ENCODE data around the gene QTRT2. TPM values are rescaled to one million over a fixed set of nuclear protein-coding genes. Genes with fewer than 3 reads are reported as not detected.

The QTRT2 gene
- total RNA-seq, 4 donors from 2014 or later, result 7.2 to 18.3 (median 14.7) TPM

GRCh38 chr3:114020907-114021306 lies 35.6 kb upstream of the QTRT2 start:
- H3K36me3 ChIP-seq, result no peaks in the 10 kb centered on the region
- no peak overlapping the region for H3K4me3 ChIP-seq
- in situ Hi-C loops (cut with MboI; ENCODE audit: low pct_ligation_motif_present in 1 of 4, low pct_unique_long_range_greater_than_20kb in 1 of 4, low sequenced_read_pairs in 3 of 4) (no loop called here), intact Hi-C loops (cut with DNase I; ENCODE audit: low total_unique reads) (no loop called here)
- DNase-seq, result no peak
- WGBS, 2 donors (ENCODE audit: low coverage in 1 of 2), result 84 to 86% methylated on average over 2 of the region's 2 CpGs
- no peaks in the 10 kb centered on the region for H3K27me3 ChIP-seq
- no peaks in the 10 kb centered on the region for H3K9me3 ChIP-seq
- no peaks in the 10 kb centered on the region for H3K4me1 ChIP-seq
- no peak overlapping the region for H3K27ac ChIP-seq
- TF ChIP-seq EP300 (IDR thresholded peaks at IDR 0.05; ENCODE audit: low read depth) (no peak), POLR2A (IDR thresholded peaks at IDR 0.05) (no peak), POLR2AphosphoS5 (IDR thresholded peaks at IDR 0.05) (no peak), CTCF (IDR thresholded peaks at IDR 0.05) (no peak)

- no peaks in the 10 kb centered on the region for H3K9me3 ChIP-seq
- intact Hi-C loops (cut with DNase I; ENCODE audit: low total_unique reads), result no loop called here
- no peak overlapping the region for H3K4me3 ChIP-seq
- no peaks in the 10 kb centered on the region for H3K4me1 ChIP-seq
- no peaks in the 10 kb centered on the region for H3K36me3 ChIP-seq
- no peak overlapping the region for H3K27ac ChIP-seq
- H3K27me3 ChIP-seq, result no peaks in the 10 kb centered on the region
- TF ChIP-seq EP300 (IDR thresholded peaks at IDR 0.05; ENCODE audit: low read depth), result no peak
- TF ChIP-seq POLR2A (IDR thresholded peaks at IDR 0.05), result no peak
- TF ChIP-seq POLR2AphosphoS5 (IDR thresholded peaks at IDR 0.05), result no peak
- TF ChIP-seq CTCF (IDR thresholded peaks at IDR 0.05), result no peak
- DNase-seq, result no peak
- 72 to 81% methylated on average over 4 of the region's 4 CpGs for WGBS, 2 donors (ENCODE audit: low coverage in 1 of 2)
- in situ Hi-C loops (cut with MboI; ENCODE audit: low pct_ligation_motif_present in 1 of 4, low pct_unique_long_range_greater_than_20kb in 1 of 4, low sequenced_read_pairs in 3 of 4), result no loop called here
Measured at GRCh38 chr3:114022145-114022802, 34.3 kb upstream of the QTRT2 start.

GRCh38 chr3:114025451-114025850 lies 31.1 kb upstream of the QTRT2 start:
- TF ChIP-seq CTCF (IDR thresholded peaks at IDR 0.05), result no peak
- TF ChIP-seq POLR2AphosphoS5 (IDR thresholded peaks at IDR 0.05), result no peak
- no peak for TF ChIP-seq EP300 (IDR thresholded peaks at IDR 0.05; ENCODE audit: low read depth)
- TF ChIP-seq POLR2A (IDR thresholded peaks at IDR 0.05), result no peak
- in situ Hi-C loops (cut with MboI; ENCODE audit: low pct_ligation_motif_present in 1 of 4, low pct_unique_long_range_greater_than_20kb in 1 of 4, low sequenced_read_pairs in 3 of 4) (no loop called here), intact Hi-C loops (cut with DNase I; ENCODE audit: low total_unique reads) (no loop called here)
- H3K9me3 ChIP-seq, result no peaks in the 10 kb centered on the region
- no peaks in the 10 kb centered on the region for H3K4me1 ChIP-seq
- no peak for DNase-seq
- H3K36me3 ChIP-seq, result no peaks in the 10 kb centered on the region
- no peak overlapping the region for H3K27ac ChIP-seq
- no peak overlapping the region for H3K4me3 ChIP-seq
- H3K27me3 ChIP-seq, result no peaks in the 10 kb centered on the region
- 83 to 93% methylated on average over 1 to 2 of the region's 2 CpGs for WGBS, 2 donors (ENCODE audit: low coverage in 1 of 2)

- no peaks in the 10 kb centered on the region for H3K4me1 ChIP-seq
- H3K27ac ChIP-seq, result no peak overlapping the region
- no peak overlapping the region for H3K4me3 ChIP-seq
- TF ChIP-seq POLR2A (IDR thresholded peaks at IDR 0.05) (no peak), EP300 (IDR thresholded peaks at IDR 0.05; ENCODE audit: low read depth) (no peak), POLR2AphosphoS5 (IDR thresholded peaks at IDR 0.05) (no peak), CTCF (IDR thresholded peaks at IDR 0.05) (no peak)
- DNase-seq, result no peak
- intact Hi-C loops (cut with DNase I; ENCODE audit: low total_unique reads), result no loop called here
- no peaks in the 10 kb centered on the region for H3K9me3 ChIP-seq
- in situ Hi-C loops (cut with MboI; ENCODE audit: low pct_ligation_motif_present in 1 of 4, low pct_unique_long_range_greater_than_20kb in 1 of 4, low sequenced_read_pairs in 3 of 4), result no loop called here
- WGBS, 2 donors (ENCODE audit: low coverage in 1 of 2), result 62 to 76% methylated on average over 2 of the region's 2 CpGs
- H3K36me3 ChIP-seq, result no peaks in the 10 kb centered on the region
- no peaks in the 10 kb centered on the region for H3K27me3 ChIP-seq
Measured at GRCh38 chr3:114026331-114026730, 30.2 kb upstream of the QTRT2 start.
